GM18499 (cell line): ENCODE measurements around the gene STRIP1.
"Not testable (repeated sequence)": the region's sequence is repeated elsewhere in the genome, so short reads cannot be mapped to it uniquely, and the experiment has no call there.

Experiments
- ATAC-seq: cut with Tn5 transposase; IDR thresholded peaks from one replicate; pipeline ENCODE4 v1.9.1; 2021; ENCODE audit warnings: moderate number of reproducible peaks; ENCODE audit not compliant: insufficient read depth, unreplicated experiment

STRIP1 gene

DNA sequence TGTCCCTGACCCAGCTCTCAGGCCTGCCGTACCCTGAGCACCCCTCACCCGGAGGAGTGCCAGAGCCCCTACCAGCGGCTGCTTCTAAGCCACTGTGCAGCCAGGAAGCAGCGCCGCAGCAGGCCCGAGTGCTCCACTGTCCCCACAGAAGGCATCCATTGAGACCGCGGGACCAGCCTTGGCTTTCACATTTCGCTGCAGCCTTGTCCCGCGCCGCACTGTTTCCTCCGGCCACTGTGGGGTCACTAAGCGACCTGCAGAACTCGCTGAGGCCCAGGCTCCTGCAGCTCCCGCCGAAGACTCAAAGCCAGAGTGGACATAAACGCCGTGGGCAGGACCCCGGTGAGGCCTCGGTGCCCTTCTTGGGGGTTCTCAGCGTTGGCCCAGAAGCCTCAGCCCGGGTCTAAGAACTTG, 33.1 kb downstream of the STRIP1 start:
- no peak for ATAC-seq

DNA sequence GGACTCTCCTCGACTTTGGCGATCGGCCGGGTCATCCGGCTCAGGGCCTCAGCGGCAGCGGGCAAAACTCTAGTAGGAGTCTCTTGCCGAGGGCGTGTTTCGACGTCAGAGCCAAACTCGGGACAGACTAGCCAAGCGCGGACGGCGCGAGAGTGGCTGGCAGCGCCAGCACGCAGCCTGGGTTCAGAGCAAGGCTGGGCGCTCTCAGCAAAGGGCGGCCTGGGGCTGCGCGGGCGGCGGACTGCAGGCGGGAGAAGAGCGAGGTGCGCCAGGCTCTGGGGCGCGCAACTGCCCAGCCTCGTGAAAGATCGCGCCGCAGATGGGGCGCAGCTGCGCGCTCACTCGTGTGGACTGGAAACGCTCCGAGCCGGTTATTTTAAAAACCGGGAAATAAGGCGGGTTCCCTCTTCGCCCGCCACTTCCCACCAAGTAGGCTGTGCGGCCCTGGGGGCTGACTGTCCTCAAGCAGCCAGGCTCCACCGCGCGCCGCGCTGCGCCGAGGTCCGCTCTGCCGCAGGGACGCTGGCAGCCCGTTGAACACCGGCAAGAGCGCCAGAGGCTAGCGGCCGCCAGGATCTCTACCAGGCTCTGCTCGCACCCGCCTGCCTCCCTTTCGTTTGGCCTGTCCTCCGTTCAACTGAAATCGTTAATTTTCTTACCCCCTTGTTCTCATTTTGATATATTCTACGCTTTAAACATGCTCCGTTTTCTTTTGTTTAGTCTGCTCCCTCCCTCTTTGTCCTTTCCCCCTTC, 33.6 kb downstream of the STRIP1 start:
- no peak for ATAC-seq

DNA sequence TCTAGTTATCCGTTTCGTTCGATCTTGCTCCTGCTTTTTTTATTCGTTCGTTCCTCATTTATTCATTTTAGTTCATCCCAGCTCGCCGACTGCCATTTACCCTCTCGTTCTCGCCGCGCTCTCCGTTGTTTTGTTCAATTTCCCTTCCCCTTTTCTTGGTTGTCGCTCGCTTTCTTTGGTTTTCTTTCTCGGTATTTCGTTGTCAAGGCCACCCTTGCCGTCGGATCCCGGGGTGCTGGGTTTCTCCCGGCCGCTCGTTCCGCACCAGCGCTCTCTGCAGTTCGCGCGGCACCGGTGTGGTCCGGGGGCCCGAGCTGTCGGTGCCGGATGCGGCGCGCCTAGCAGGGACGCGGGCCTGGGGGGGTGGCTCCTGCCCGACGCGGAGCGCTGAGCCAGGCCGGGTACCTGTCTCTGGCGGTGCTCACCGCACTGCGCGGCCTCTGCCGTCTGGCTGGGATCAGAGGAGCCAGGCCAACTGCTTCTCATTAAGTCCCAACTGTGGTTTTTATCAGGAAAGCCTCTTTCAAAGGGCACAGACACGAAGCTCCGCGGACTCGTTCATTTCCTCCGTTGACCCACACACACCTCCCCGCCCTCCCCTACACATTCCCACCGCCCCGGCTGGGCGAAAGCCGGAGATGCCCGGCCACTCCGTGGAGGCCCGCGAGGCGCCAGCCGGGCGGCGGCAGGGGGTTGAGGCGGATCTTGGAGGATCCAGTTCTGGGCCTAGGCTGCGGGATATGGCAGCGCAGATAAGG, 34.4 kb downstream of the STRIP1 start:
- no peak for ATAC-seq

DNA sequence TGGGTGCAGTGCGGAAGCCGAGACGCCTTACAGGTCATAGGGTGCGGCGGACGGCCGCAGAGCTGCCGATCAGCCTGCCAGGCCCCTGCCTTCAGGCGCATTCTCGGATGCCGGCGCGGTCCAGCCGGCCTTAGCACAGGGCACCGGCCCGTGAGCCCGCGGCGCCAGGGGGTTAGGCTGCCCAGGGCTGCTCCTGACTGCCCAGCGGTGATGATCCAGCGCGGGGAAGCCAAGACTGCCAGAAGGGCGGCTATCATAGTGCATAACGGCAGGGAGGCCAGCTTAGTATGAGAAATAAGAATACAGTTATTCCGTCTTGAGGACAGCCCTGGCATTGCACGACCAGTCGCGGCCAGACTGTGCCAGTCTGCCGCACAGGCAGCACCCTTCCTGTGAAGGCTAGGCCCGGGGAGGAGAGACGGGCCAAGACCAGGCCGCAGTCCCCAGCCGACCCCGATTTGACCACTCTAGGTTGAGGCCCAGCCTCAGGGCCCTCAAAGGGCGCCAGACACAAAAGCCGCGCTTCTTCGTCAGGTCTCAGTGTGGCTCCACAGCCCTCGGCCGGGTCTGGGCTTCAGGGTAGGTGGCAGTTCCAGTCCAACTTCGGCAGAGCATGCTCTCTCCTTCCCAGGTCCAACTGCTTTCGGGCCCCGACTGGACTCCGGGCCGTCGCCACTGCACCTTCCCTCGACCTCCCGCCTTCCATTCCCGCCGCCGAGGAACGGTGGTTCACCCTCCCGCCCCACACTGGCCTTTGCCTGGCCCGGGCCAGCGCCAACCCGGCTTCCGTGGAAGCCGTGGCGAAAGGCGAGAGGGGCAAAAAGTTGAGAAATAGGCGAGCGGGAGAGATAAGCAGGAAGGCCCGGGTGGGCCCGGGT, 35.2 kb downstream of the STRIP1 start:
- ATAC-seq = no peak

DNA sequence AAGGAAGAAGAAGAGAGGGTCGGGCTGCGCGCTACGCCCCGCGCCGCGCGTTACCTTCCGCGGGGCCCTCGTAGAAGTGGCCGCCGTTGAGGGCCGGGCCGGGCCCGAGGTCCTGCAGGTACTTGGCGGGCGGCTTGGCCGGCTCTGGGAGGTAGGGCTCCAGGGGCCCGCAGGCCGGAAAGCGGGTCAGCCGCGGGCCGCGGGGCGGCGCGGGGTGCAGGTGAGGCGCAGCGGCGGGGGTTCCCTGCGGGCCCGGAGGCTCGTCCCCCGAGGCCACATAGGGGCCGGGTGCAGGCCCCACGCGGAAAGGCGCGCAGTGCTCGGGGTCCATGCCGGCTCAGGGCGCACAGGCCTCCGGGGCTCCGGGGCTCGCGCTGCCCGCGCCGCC, 35.9 kb downstream of the STRIP1 start:
- no peak for ATAC-seq

DNA sequence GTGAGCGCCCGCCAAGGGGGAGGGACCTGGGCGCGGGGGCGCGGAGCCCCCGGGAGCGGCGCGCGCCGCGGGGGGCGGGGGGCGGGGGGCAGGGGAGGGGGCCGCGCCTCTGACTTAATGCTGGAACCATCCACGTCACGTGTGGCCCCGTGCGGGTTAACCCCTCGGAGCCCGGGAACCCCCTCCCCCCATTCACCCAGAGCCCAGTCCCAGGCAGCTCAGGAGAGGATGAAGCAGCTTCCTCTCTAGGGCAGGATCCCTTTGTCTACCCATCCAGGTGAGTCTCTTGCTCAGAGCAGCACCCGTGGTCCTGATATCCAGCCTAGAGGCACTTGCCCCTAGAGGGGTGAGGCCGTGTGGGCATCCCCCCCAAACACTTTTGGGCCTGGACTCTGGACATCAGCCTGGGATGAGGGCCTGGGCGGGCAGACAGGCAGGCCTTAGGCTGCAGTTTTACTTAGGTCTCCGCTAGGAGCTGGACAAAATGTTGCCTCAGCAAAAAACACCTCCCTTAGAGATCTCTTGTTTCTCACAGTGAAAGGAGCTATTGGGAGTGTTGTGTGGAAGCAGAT, 36.3 kb downstream of the STRIP1 start, which contains the start of gene ALX3:
ALX3 (minus strand) TSS at position 2 of the 572 bp plus-strand sequence. CDS start 60 bp downstream, outside the sequence.
- ATAC-seq = no peak

DNA sequence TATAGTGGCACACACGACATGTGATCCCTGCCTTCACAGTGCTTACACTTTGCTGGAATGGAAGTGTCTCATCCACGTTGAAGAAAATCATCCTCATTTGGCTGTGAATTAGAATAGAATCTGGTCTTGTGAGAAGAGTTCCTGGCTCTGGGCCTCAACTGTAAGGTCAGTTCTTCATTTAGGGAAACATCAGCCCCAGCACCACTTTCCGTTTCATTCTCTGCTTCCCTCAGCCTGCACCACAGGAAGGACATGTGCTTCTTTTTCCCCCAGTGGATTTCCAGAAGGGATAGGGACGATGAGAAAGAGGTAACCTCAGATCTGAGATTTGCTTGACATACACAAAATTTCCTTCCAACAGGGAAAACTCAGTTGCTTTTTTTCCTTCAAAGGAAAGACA, 39.7 kb downstream of the STRIP1 start:
- ATAC-seq = no peak

DNA sequence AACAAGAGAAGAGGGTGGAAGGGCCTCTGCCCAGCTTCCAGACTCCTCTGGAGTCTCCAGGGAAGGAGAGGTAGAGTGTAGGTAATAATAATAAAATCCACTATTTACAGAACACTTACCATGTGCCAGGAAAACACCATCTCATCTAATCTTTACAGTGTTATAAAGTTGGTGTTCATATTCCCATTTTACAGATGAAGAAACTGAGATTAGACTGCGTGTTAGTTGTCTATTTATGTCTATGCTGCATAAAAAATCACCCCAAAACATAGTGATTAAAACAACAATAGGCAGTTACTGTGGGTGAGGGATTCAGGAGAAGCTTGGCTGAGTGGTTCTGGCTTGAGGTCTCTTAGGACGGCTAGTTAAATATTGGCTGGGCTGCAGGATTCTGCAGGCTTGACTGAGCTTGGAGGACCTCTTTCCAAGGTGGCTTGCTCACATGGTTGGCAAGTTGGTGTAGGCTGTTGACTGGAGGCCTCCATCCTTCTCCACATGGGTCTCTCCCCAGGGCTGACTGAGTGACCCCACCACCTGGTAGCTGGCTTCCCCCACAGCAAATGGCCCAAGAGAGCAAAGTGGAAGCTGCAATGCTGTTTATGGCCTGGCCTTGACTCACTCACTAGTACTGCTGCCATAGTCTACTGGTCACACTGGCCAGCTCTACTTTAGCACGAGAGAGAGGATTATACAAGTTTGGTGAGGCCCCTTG, 42.5 kb downstream of the STRIP1 start:
- ATAC-seq = no peak

DNA sequence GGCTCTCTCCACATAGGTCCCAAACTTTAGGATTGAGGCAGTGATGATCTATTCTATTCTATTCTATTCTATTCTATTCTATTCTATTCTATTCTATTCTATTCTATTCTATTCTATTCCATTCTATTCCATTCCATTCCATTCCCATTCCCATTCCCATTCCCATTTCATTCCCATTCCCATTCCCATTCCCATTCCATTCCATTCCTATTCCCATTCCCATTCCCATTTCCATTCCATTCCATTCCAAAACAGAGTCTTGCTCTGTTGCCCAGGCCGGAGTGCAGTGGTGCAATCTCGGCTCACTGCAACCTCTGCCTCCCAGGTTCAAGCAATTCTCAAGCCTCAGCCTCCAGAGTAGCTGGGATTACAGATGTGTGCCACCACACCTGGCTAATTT, 45.6 kb downstream of the STRIP1 start:
- not testable (repeated sequence) for ATAC-seq

DNA sequence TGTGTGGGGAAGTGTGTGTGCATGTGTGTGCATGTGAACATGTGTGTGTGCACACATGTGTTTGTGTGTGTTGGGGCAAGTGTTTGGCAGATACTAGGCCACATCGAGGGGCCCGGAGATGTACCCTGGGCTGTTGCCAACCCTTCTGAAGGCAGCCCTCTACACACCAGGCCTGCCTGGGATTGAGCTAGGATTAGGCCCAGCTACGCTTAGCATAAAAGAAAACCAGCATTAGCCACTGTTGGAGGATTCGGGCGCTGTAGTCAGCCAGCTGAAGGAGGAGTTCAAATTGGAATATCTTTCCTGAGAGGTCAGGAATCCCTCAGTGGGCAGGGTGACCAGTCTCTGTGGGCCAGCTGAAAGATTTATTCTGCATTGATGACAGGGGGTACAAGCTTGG, 46.6 kb downstream of the STRIP1 start:
- ATAC-seq = no peak

DNA sequence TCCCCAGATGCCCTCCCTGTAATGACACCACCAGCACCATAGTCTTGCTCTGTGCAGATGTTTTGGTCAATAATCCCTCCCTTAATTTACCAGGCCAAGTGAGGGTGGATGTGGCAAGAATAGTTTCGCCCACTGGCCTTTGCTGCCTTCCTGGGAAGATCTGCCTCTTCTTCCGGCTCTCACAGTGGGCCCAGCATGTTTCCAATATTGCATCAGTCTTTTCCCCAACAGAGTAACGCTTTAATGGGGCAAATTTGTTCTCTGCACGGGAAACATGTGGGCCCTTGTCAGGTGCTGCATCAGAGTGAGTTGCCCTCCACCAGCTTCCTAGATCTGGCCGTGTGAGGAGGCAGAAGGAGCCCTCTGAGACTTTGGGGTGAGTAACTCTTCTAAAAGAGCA, 48.1 kb downstream of the STRIP1 start:
- ATAC-seq = no peak

DNA sequence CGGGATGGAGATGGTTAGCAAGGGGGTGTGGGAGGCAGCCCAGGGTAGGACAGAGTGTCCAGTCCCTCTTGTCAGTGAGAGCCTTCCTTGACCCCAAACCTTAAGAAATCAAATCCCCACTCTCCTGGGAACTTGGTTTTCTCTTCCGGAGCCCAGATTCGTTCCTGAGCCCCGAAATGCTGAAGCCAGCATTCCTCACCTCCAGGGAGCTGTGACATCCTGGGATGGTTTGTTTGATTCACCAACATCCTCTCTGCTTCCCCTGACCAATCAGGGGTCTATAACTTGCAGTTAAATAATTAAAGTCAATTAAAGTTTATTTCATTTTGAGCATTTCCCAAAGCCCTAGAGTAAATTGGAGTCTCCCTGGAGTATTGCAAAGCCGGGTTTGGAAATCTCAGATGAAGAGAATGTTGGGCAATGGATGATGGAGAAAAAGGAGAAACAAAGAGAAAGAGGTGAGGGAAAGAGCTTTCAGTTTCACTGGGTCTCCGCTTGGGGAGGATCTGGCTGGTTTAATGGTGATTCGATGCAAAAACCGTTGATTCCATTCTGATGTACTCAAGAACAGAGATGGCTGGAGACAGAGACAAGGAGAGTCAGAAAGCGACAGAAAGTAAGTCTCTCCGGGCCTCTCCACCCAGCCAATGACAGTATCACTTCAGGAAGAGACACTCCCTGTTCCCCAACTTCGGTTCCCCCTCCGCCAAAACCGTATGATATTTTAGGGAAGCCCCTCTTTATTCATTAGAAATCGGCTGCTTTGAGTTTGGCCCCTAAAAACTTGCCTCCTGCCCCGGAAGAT, 48.8 kb downstream of the STRIP1 start:
- no peak for ATAC-seq

DNA sequence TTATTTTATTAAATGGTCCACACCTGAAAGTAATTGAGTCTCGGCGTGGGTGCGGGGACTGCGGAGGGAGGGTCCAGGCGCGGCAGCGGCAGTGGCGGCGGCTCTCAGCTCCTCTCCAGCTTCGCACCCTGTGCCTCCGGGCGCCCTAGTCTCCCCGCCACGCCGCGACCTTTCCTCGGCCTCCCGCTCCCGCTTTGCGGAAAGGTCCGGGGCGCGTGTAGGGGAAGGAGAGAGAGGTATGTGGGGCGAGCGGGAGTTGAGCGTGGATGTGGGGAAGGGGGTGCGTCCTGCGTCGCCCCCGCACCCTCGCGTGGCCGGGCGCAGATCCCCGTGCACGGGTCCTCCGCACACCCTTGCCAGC, 49.4 kb downstream of the STRIP1 start:
- no peak for ATAC-seq

DNA sequence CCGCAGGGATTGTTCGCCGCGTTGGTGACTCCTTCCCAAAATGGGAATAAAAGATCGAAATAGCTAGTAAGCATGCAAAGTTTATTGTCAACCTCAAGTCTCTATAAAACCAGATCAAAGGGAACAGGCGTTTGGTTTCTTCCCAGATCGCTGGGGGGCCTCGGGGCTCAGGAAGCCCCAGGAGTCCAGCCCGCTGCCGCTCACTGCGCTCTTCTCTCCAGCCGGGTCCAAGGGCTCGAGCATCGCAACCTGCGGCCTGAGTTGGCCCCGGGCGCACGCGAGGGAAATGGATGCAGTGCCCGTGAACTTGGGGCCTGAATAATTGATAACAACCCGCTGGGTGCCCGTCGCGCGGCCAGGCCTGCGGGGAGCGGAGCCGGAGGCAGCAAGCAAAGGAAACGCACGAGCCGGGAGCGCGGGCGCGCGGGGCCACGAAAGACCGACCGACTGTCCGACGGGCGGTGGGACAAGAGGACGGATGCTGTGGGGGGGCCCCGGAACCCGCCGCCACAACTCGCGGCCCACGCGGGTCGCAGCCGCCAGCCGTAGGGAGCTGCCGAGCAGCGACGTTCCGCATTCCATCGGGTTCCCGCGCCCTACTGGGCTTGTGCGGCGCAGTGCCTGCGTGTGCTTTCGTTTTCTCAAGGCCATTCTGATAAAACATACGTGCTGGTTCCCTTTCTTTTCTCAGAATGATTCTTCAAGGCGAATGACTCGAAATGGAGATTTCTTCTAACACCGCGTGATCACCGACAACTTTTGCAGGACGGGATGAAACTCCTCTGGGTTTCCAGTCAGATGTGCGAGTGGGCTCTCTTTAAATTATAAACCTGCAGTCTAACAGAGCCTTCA, 50.0 kb downstream of the STRIP1 start:
- no peak for ATAC-seq

DNA sequence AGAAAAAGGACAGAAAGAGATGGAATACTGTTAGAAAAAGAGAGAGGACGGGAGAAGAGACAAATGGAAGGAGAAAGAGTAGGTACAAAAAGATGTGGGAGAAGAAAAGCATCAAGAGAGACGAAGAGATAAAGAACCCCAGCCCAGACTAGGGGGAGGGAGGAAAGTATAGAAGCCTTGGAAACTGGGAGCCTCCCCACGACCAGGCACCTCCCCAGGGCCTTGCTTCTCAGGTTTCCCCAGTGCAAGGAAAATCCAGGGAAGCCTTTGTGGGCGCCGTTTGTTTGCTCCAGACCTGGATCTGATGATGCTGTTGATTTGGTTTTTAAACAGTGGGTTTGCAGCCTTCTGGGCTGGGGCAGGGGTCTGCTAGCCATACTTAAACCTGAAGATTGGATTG, 51.2 kb downstream of the STRIP1 start:
- no peak for ATAC-seq

DNA sequence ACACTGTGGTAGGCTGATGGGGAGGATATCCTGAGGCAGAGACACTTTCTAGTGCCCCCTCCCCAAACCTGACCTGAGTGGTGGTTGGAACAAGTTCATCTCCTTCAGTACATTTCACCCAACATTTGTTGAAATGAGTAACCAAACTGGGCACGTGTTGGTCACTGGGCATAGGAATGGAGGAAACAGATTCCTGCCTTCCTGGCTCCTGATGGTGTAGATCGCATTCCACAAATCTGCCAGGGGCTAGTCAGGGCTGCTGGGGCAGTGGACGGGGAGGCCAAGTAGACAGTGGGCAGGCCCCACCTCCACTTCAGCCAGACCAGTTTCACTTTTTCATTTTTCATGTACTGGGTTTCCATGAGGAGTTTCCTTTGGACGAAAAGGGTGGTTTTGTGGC, 52.5 kb downstream of the STRIP1 start:
- ATAC-seq = no peak

DNA sequence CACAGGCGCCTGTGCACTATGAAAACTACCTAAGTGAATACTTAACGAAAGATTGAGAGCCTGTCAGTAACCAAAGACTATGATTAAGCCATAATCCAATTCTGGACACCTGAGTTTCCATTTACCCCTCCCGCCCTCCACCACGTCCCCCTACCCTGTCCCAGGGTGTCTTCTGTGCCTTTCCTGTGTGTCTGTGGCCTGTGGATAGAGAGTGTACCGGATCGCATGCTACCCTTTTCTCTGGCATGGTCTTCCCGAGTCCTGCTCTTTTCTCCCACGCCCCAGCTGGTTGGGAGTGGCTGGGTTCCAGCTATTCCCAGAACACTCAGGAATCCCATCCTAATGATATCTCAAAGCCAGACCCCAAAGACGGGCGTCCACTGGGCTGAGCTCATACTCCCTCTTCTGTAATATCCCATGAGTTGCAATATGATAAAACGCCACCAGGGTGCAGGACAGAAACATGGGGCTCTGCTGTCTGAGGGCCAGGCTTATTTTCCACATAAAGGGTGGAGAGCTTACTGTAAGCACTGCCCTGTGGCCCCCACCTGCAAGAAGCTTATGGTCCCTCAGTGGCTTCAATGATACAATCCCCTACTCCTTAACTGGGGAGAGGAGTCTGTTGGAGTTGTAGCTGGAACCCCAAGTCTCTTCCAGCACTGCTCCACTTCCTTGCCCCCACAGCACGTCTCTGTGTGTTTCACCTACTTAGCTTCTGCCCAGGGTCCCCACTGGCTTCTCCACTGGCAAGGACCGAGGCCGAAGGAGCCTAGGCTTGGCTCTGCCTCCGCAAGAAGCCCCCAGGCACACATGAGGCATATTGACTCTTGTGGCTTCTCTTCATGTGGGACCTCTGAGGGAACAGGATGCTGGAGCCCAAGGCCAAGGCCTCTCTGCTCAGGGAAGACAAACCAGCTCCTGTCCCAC, 53.7 kb downstream of the STRIP1 start:
- no peak for ATAC-seq
